Measurements from ENCODE around the gene PHGDH.

PHGDH gene

GRCh38 chr1:119745034-119745433 lies 33.3 kb downstream of the PHGDH start:
- H3K27ac Mint-ChIP-seq = no peak overlapping the region
- no peak overlapping the region for H3K4me3 Mint-ChIP-seq
- peaks cover 13% of the 10 kb centered on the region for H3K4me1 Mint-ChIP-seq (ENCODE audit: low read depth)
- H3K27me3 Mint-ChIP-seq = peaks cover 4% of the 10 kb centered on the region
- H3K9me3 Mint-ChIP-seq (ENCODE audit: low read depth) = no peaks in the 10 kb centered on the region
- peaks cover 6% of the 10 kb centered on the region for H3K36me3 Mint-ChIP-seq

GRCh38 chr1:119747451-119747850 lies 35.7 kb downstream of the PHGDH start:
- Mint-ChIP-seq H3K27ac (no peak overlapping the region), H3K36me3 (peaks cover 6% of the 10 kb centered on the region), H3K27me3 (peaks cover 6% of the 10 kb centered on the region), H3K4me1 (ENCODE audit: low read depth) (peaks cover 13% of the 10 kb centered on the region), H3K9me3 (ENCODE audit: low read depth) (no peaks in the 10 kb centered on the region), H3K4me3 (no peak overlapping the region)

GRCh38 chr1:119748040-119748439 lies 36.3 kb downstream of the PHGDH start:
- no peaks in the 10 kb centered on the region for H3K9me3 Mint-ChIP-seq (ENCODE audit: low read depth)
- H3K4me1 Mint-ChIP-seq (ENCODE audit: low read depth) = peaks cover 13% of the 10 kb centered on the region
- peaks cover 6% of the 10 kb centered on the region for H3K36me3 Mint-ChIP-seq
- H3K4me3 Mint-ChIP-seq = no peak overlapping the region
- no peak overlapping the region for H3K27ac Mint-ChIP-seq
- peaks cover 6% of the 10 kb centered on the region for H3K27me3 Mint-ChIP-seq

- Mint-ChIP-seq H3K4me1 (ENCODE audit: low read depth) (no peaks in the 10 kb centered on the region), H3K4me3 (no peak overlapping the region), H3K9me3 (ENCODE audit: low read depth) (no peaks in the 10 kb centered on the region), H3K36me3 (no peaks in the 10 kb centered on the region), H3K27ac (no peak overlapping the region), H3K27me3 (peaks cover 6% of the 10 kb centered on the region)
These were observed 40.9 kb downstream of the PHGDH start for GRCh38 chr1:119752592-119752991.

- Mint-ChIP-seq H3K4me3 (no peak overlapping the region), H3K27ac (no peak overlapping the region)
These were observed 46.9 kb downstream of the PHGDH start for GRCh38 chr1:119758584-119758983.

GRCh38 chr1:119762409-119762808 lies 50.7 kb downstream of the PHGDH start:
- H3K4me3 Mint-ChIP-seq = no peak overlapping the region
- peaks cover 3% of the 10 kb centered on the region for H3K27me3 Mint-ChIP-seq
- H3K36me3 Mint-ChIP-seq = no peaks in the 10 kb centered on the region
- no peaks in the 10 kb centered on the region for H3K4me1 Mint-ChIP-seq (ENCODE audit: low read depth)
- H3K27ac Mint-ChIP-seq = no peak overlapping the region
- H3K9me3 Mint-ChIP-seq (ENCODE audit: low read depth) = no peaks in the 10 kb centered on the region

More at GRCh38 chr1:119758584-119758983, 46.9 kb downstream of the PHGDH start:
- H3K9me3 Mint-ChIP-seq (ENCODE audit: low read depth) = no peaks in the 10 kb centered on the region
- no peaks in the 10 kb centered on the region for H3K27me3 Mint-ChIP-seq
- H3K4me1 Mint-ChIP-seq (ENCODE audit: low read depth) = no peaks in the 10 kb centered on the region
- H3K36me3 Mint-ChIP-seq = no peaks in the 10 kb centered on the region

- no peaks in the 10 kb centered on the region for H3K9me3 Mint-ChIP-seq (ENCODE audit: low read depth)
- no peak overlapping the region for H3K4me3 Mint-ChIP-seq
- no peaks in the 10 kb centered on the region for H3K36me3 Mint-ChIP-seq
- H3K27me3 Mint-ChIP-seq = peaks cover 4% of the 10 kb centered on the region
- no peaks in the 10 kb centered on the region for H3K4me1 Mint-ChIP-seq (ENCODE audit: low read depth)
- H3K27ac Mint-ChIP-seq = no peak overlapping the region
These were observed 51.2 kb downstream of the PHGDH start for GRCh38 chr1:119762953-119763352.

- Mint-ChIP-seq H3K9me3 (ENCODE audit: low read depth) (no peaks in the 10 kb centered on the region), H3K27me3 (peaks cover 4% of the 10 kb centered on the region)
These were observed 52.5 kb downstream of the PHGDH start for GRCh38 chr1:119764220-119764619.

GRCh38 chr1:119766374-119766794 lies 54.6 kb downstream of the PHGDH start:
- H3K4me3 Mint-ChIP-seq = no peak overlapping the region
- no peaks in the 10 kb centered on the region for H3K9me3 Mint-ChIP-seq (ENCODE audit: low read depth)
- no peaks in the 10 kb centered on the region for H3K36me3 Mint-ChIP-seq
- H3K4me1 Mint-ChIP-seq (ENCODE audit: low read depth) = no peaks in the 10 kb centered on the region
- H3K27ac Mint-ChIP-seq = no peak overlapping the region
- peaks cover 4% of the 10 kb centered on the region for H3K27me3 Mint-ChIP-seq

More at GRCh38 chr1:119764220-119764619, 52.5 kb downstream of the PHGDH start:
- Mint-ChIP-seq H3K4me3 (no peak overlapping the region), H3K36me3 (no peaks in the 10 kb centered on the region), H3K27ac (no peak overlapping the region), H3K4me1 (ENCODE audit: low read depth) (no peaks in the 10 kb centered on the region)

GRCh38 chr1:119767486-119767885 lies 55.8 kb downstream of the PHGDH start:
- H3K36me3 Mint-ChIP-seq = no peaks in the 10 kb centered on the region
- no peaks in the 10 kb centered on the region for H3K9me3 Mint-ChIP-seq (ENCODE audit: low read depth)
- H3K27me3 Mint-ChIP-seq = peaks cover 4% of the 10 kb centered on the region
- H3K4me1 Mint-ChIP-seq (ENCODE audit: low read depth) = no peaks in the 10 kb centered on the region
- no peak overlapping the region for H3K27ac Mint-ChIP-seq
- H3K4me3 Mint-ChIP-seq = no peak overlapping the region

- Mint-ChIP-seq H3K9me3 (ENCODE audit: low read depth) (no peaks in the 10 kb centered on the region), H3K27ac (no peak within 1 kb of the TSS), H3K36me3 (no peaks in the 10 kb centered on the region), H3K27me3 (peaks cover 8% of the 10 kb centered on the region), H3K4me3 (no peak within 1 kb of the TSS), H3K4me1 (ENCODE audit: low read depth) (no peaks in the 10 kb centered on the region)
These were observed 57.0 kb downstream of the PHGDH start, which contains the start of gene HMGCS2 for GRCh38 chr1:119768778-119769177. Gene HMGCS2 (minus strand): TSS chr1:119768905. CDS start chr1:119768844, 61 bp downstream.

- Mint-ChIP-seq H3K4me1 (ENCODE audit: low read depth) (no peaks in the 10 kb centered on the region), H3K27ac (no peak overlapping the region), H3K9me3 (ENCODE audit: low read depth) (no peaks in the 10 kb centered on the region), H3K36me3 (no peaks in the 10 kb centered on the region), H3K4me3 (no peak overlapping the region), H3K27me3 (peaks cover 8% of the 10 kb centered on the region)
These were observed 59.3 kb downstream of the PHGDH start for GRCh38 chr1:119771016-119771415.

- Mint-ChIP-seq H3K4me3 (no peak overlapping the region), H3K27me3 (peaks cover 8% of the 10 kb centered on the region), H3K36me3 (no peaks in the 10 kb centered on the region), H3K4me1 (ENCODE audit: low read depth) (no peaks in the 10 kb centered on the region), H3K9me3 (ENCODE audit: low read depth) (no peaks in the 10 kb centered on the region), H3K27ac (no peak overlapping the region)
These were observed 60.0 kb downstream of the PHGDH start for GRCh38 chr1:119771770-119772169.

GRCh38 chr1:119772298-119772697 lies 60.6 kb downstream of the PHGDH start:
- Mint-ChIP-seq H3K4me1 (ENCODE audit: low read depth) (no peaks in the 10 kb centered on the region), H3K27ac (no peak overlapping the region), H3K4me3 (no peak overlapping the region), H3K27me3 (peaks cover 5% of the 10 kb centered on the region), H3K36me3 (no peaks in the 10 kb centered on the region), H3K9me3 (ENCODE audit: low read depth) (no peaks in the 10 kb centered on the region)

GRCh38 chr1:119773711-119774241 lies 62.0 kb downstream of the PHGDH start:
- no peak overlapping the region for H3K4me3 Mint-ChIP-seq
- H3K36me3 Mint-ChIP-seq = no peaks in the 10 kb centered on the region
- peaks cover 3% of the 10 kb centered on the region for H3K27me3 Mint-ChIP-seq
- H3K9me3 Mint-ChIP-seq (ENCODE audit: low read depth) = no peaks in the 10 kb centered on the region
- H3K27ac Mint-ChIP-seq = no peak overlapping the region
- no peaks in the 10 kb centered on the region for H3K4me1 Mint-ChIP-seq (ENCODE audit: low read depth)

GRCh38 chr1:119774746-119775490 lies 63.2 kb downstream of the PHGDH start:
- Mint-ChIP-seq H3K4me1 (ENCODE audit: low read depth) (no peaks in the 10 kb centered on the region), H3K36me3 (no peaks in the 10 kb centered on the region), H3K27me3 (peaks cover 3% of the 10 kb centered on the region), H3K27ac (no peak overlapping the region), H3K4me3 (no peak overlapping the region), H3K9me3 (ENCODE audit: low read depth) (no peaks in the 10 kb centered on the region)

Data from activated naive CD8-positive, alpha-beta T cell (primary cell).